SK-N-MC (cell line): ENCODE data around the gene C2orf74.
"Not testable (repeated sequence)": the region's sequence is repeated elsewhere in the genome, so short reads cannot be mapped to it uniquely, and the experiment has no call there.

Experiments
- DNase-seq: peaks from one replicate; pipeline ENCODE4 v3.0.0-alpha.2; 2011; ENCODE audit warnings: low read depth, low spot score
- H3K27ac ChIP-seq: fragments of 200-600 bp; sonication (generic); 2 replicates; pipeline ENCODE4 v1.5.1; 2016; ENCODE audit warnings: mixed run types
- H3K36me3 ChIP-seq: fragments of 200-600 bp; sonication (generic); 2 replicates; pipeline ENCODE4 v1.6.1; 2017; ENCODE audit warnings: antibody characterized with exemption, low read length, mixed read lengths; ENCODE audit not compliant: insufficient read depth
- H3K4me3 ChIP-seq: fragments of 200-600 bp; sonication (generic); 2 replicates; pipeline ENCODE4 v1.5.1; 2016
- H3K9ac ChIP-seq: fragments of 200-600 bp; sonication (generic); 2 replicates; pipeline ENCODE4 v1.8.0; 2017; ENCODE audit warnings: mixed run types, mixed read lengths; ENCODE audit not compliant: insufficient read length
- H3K9me3 ChIP-seq: fragments of 200-600 bp; sonication (generic); 2 replicates; pipeline ENCODE4 v1.6.1; 2017; ENCODE audit warnings: low read depth, mild to moderate bottlenecking, antibody characterized with exemption, low read length, moderate library complexity, mixed read lengths
- EZH2 ChIP-seq: fragments of 200-600 bp; sonication (generic); IDR thresholded peaks from one replicate; pipeline ENCODE4 v1.6.1; 2017; ENCODE audit warnings: antibody characterized with exemption
- FOXP2 ChIP-seq: optimal IDR thresholded peaks from 2 replicates; pipeline ENCODE3; 2011; ENCODE audit warnings: mild to moderate bottlenecking, moderate library complexity; ENCODE audit not compliant: insufficient read depth; ENCODE audit errors: extremely low read length, control extremely low read depth
- POLR2AphosphoS5 ChIP-seq: IDR thresholded peaks from 2 replicates; pipeline ENCODE4 v1.6.1; 2012; ENCODE audit warnings: mild to moderate bottlenecking, low read depth, low read length, borderline replicate concordance

C2orf74 gene

GRCh38 chr2:61161888-61162287 is at the start of gene C2orf74:
Gene C2orf74 (plus strand): TSS chr2:61162188. CDS start chr2:61162515, 327 bp downstream.
- H3K36me3 ChIP-seq, result peaks cover 7% of the 10 kb centered on the region; the same call in 1 of the 2 replicates
- TF ChIP-seq POLR2AphosphoS5, result no peak
- TF ChIP-seq FOXP2, result no peak
- TF ChIP-seq EZH2, result no peak
- no peak for DNase-seq
- H3K9ac ChIP-seq, result no peak within 1 kb of the TSS
- no peaks in the 10 kb centered on the region for H3K9me3 ChIP-seq
- H3K4me3 ChIP-seq, result no peak within 1 kb of the TSS
- no peak within 1 kb of the TSS for H3K27ac ChIP-seq

- no peak for DNase-seq
- no peak overlapping the region; the same call in 1 of the 2 replicates for H3K27ac ChIP-seq
- peaks cover 9% of the 10 kb centered on the region; the same call in 1 of the 2 replicates for H3K36me3 ChIP-seq
- H3K9me3 ChIP-seq, result no peaks in the 10 kb centered on the region; the same call in 1 of the 2 replicates
- no peak overlapping the region for H3K9ac ChIP-seq
- no peak overlapping the region for H3K4me3 ChIP-seq
- TF ChIP-seq FOXP2, result no peak
- TF ChIP-seq POLR2AphosphoS5, result no peak
- no peak for TF ChIP-seq EZH2
These were observed 47.8 kb upstream of the C2orf74 start for GRCh38 chr2:61114147-61114546.

GRCh38 chr2:61116302-61116701 is 45.7 kb upstream of the C2orf74 start:
- no peaks in the 10 kb centered on the region; the same call in 1 of the 2 replicates for H3K9me3 ChIP-seq
- no peak overlapping the region for H3K4me3 ChIP-seq
- DNase-seq, result no peak
- H3K27ac ChIP-seq, result no peak overlapping the region
- no peak for TF ChIP-seq EZH2
- no peak for TF ChIP-seq POLR2AphosphoS5
- TF ChIP-seq FOXP2, result no peak
- no peak overlapping the region for H3K9ac ChIP-seq
- peaks cover 12% of the 10 kb centered on the region for H3K36me3 ChIP-seq

GRCh38 chr2:61117534-61117933 is 44.5 kb upstream of the C2orf74 start:
- Histone ChIP-seq H3K4me3 (peak overlapping the region; percentile 50), H3K27ac (peak overlapping the region; percentile 72), H3K36me3 (peaks cover 12% of the 10 kb centered on the region), H3K9ac (no peak overlapping the region), H3K9me3 (no peaks in the 10 kb centered on the region; the same call in 1 of the 2 replicates)
- TF ChIP-seq POLR2AphosphoS5 (peak; percentile 66; the same call in 1 of the 2 replicates), FOXP2 (peak; percentile 48), EZH2 (no peak)
- peak; percentile 97 for DNase-seq

GRCh38 chr2:61125123-61125710 is 36.8 kb upstream of the C2orf74 start:
- H3K9ac ChIP-seq, result no peak overlapping the region
- H3K27ac ChIP-seq, result no peak overlapping the region
- no peak overlapping the region for H3K4me3 ChIP-seq
- H3K9me3 ChIP-seq, result no peaks in the 10 kb centered on the region
- H3K36me3 ChIP-seq, result no peaks in the 10 kb centered on the region
- DNase-seq, result no peak
- no peak for TF ChIP-seq EZH2
- no peak for TF ChIP-seq FOXP2
- no peak for TF ChIP-seq POLR2AphosphoS5

- H3K36me3 ChIP-seq, result no peaks in the 10 kb centered on the region
- no peak overlapping the region for H3K9ac ChIP-seq
- DNase-seq, result no peak
- TF ChIP-seq POLR2AphosphoS5 (no peak), FOXP2 (no peak), EZH2 (no peak)
- H3K27ac ChIP-seq, result no peak overlapping the region
- H3K4me3 ChIP-seq, result no peak overlapping the region
- H3K9me3 ChIP-seq, result no peaks in the 10 kb centered on the region
These were observed 36.2 kb upstream of the C2orf74 start for GRCh38 chr2:61125798-61126197.

- H3K4me3 ChIP-seq, H3K9me3 ChIP-seq, H3K36me3 ChIP-seq, H3K27ac ChIP-seq, H3K9ac ChIP-seq, DNase-seq: not testable (repeated sequence)
These were observed 33.9 kb upstream of the C2orf74 start for GRCh38 chr2:61128122-61128521.

- Histone ChIP-seq H3K36me3 (no peaks in the 10 kb centered on the region), H3K9ac (no peak overlapping the region), H3K4me3 (no peak overlapping the region), H3K9me3 (no peaks in the 10 kb centered on the region), H3K27ac (no peak overlapping the region)
- no peak for DNase-seq
- TF ChIP-seq EZH2, result no peak
- TF ChIP-seq FOXP2, result no peak
- TF ChIP-seq POLR2AphosphoS5, result no peak
These were observed 27.8 kb upstream of the C2orf74 start for GRCh38 chr2:61134141-61134540.

- Histone ChIP-seq H3K4me3 (no peak overlapping the region), H3K36me3 (no peaks in the 10 kb centered on the region), H3K9me3 (no peaks in the 10 kb centered on the region), H3K27ac (no peak overlapping the region), H3K9ac (no peak overlapping the region)
- no peak for DNase-seq
- no peak for TF ChIP-seq FOXP2
- no peak for TF ChIP-seq POLR2AphosphoS5
- no peak for TF ChIP-seq EZH2
These were observed 26.5 kb upstream of the C2orf74 start for GRCh38 chr2:61135510-61135909.
